Jurkat, Clone E6-1 (cell line): Measurements from ENCODE around the gene RPL7A.
"Not testable (repeated sequence)": the region's sequence is repeated elsewhere in the genome, so short reads cannot be mapped to it uniquely, and the experiment has no call there.

ENCODE experiments used
- DNase-seq: peaks from one replicate; pipeline ENCODE4 v3.0.0-alpha.2; 2011; ENCODE audit warnings: low read depth, low spot score
- H3K4me3 ChIP-seq: 2 replicates; pipeline ENCODE4 v1.5.1; 2011; ENCODE audit warnings: mild to moderate bottlenecking, low read length, control low read depth, moderate library complexity

The RPL7A gene

GRCh38 chr9:133360400-133361393 lies 12.7 kb downstream of the RPL7A start:
- DNase-seq: no peak
- no peak overlapping the region for H3K4me3 ChIP-seq

GRCh38 chr9:133361507-133362092 lies 13.6 kb downstream of the RPL7A start:
- no peak for DNase-seq
- no peak overlapping the region for H3K4me3 ChIP-seq

- no peak overlapping the region for H3K4me3 ChIP-seq
- no peak for DNase-seq
Measured at GRCh38 chr9:133362359-133363044, 14.5 kb downstream of the RPL7A start.

GRCh38 chr9:133366435-133366834 lies 18.4 kb downstream of the RPL7A start:
- no peak overlapping the region for H3K4me3 ChIP-seq
- no peak for DNase-seq

- no peak overlapping the region for H3K4me3 ChIP-seq
- DNase-seq: no peak
Measured at GRCh38 chr9:133367221-133367620, 19.2 kb downstream of the RPL7A start.

- no peak for DNase-seq
- no peak overlapping the region for H3K4me3 ChIP-seq
Measured at GRCh38 chr9:133367778-133368177, 19.8 kb downstream of the RPL7A start.

- H3K4me3 ChIP-seq: no peak overlapping the region
- DNase-seq: no peak
Measured at GRCh38 chr9:133368249-133368881, 20.3 kb downstream of the RPL7A start.

- DNase-seq: no peak
- H3K4me3 ChIP-seq: no peak overlapping the region
Measured at GRCh38 chr9:133369422-133369821, 21.4 kb downstream of the RPL7A start.

- peak overlapping the region; percentile 47; the same call in 1 of the 2 replicates for H3K4me3 ChIP-seq
- no peak for DNase-seq
Measured at GRCh38 chr9:133369933-133370332, 21.9 kb downstream of the RPL7A start.

GRCh38 chr9:133370685-133371084 lies 22.7 kb downstream of the RPL7A start:
- H3K4me3 ChIP-seq: peak overlapping the region; percentile 47
- peak; percentile 82 for DNase-seq

GRCh38 chr9:133371261-133371711 lies 23.3 kb downstream of the RPL7A start:
- H3K4me3 ChIP-seq: peak overlapping the region; percentile 47

GRCh38 chr9:133372144-133372543 lies 24.1 kb downstream of the RPL7A start:
- DNase-seq: no peak
- peak overlapping the region; percentile 47 for H3K4me3 ChIP-seq

More at GRCh38 chr9:133371261-133371711, 23.3 kb downstream of the RPL7A start:
- DNase-seq: peak; percentile 79

- no peak for DNase-seq
- H3K4me3 ChIP-seq: peak overlapping the region; percentile 77
Measured at GRCh38 chr9:133374612-133375115, 26.6 kb downstream of the RPL7A start.

GRCh38 chr9:133375116-133375723 lies 27.2 kb downstream of the RPL7A start:
- peak overlapping the region; percentile 77 for H3K4me3 ChIP-seq
- DNase-seq: no peak

GRCh38 chr9:133375724-133376654 lies 28.0 kb downstream of the RPL7A start, which contains the start of the genes STKLD1 and SURF4:
STKLD1 (plus strand) TSS chr9:133376366; CDS start chr9:133376474, 108 bp downstream.
SURF4 (minus strand) TSS chr9:133376060; CDS start chr9:133375969, 91 bp downstream.
- peak; percentile 89 for DNase-seq
- H3K4me3 ChIP-seq: peak within 1 kb of the TSS; percentile 77

GRCh38 chr9:133377280-133377679 lies 29.3 kb downstream of the RPL7A start:
- not testable (repeated sequence) for H3K4me3 ChIP-seq, DNase-seq

- no peak for DNase-seq
- H3K4me3 ChIP-seq: no peak overlapping the region
Measured at GRCh38 chr9:133377721-133378216, 29.8 kb downstream of the RPL7A start.
